ENCODE results near the gene TCF12.

The TCF12 gene

DNA sequence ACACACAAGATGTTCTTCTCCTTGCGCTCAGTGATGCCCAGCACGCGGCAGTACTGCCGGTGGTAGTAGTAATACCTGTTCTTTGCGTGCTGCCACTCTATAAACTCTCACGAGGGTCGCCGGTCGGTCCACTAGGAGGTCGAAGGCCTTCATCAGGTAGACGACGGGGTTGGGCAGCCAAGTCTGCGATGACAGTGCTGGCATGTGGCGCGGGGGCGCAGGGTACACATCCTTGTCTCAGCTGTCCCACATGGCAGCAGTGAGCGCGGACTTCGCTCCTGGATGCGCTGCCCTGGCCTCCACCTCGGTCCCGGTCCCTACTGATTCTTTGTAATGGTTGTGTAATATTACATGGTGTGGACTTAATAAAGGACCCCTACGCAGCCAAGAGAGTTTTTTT is 407.8 kb downstream of the TCF12 start:
- DNase-seq = no peak

GRCh38 chr15:57327985-57328471 is 409.6 kb downstream of the TCF12 start:
- DNase-seq = no peak

- no peak for DNase-seq
These were observed 410.0 kb downstream of the TCF12 start for GRCh38 chr15:57328479-57328878.

GRCh38 chr15:57328897-57329296 is 410.5 kb downstream of the TCF12 start:
- DNase-seq = no peak

DNA sequence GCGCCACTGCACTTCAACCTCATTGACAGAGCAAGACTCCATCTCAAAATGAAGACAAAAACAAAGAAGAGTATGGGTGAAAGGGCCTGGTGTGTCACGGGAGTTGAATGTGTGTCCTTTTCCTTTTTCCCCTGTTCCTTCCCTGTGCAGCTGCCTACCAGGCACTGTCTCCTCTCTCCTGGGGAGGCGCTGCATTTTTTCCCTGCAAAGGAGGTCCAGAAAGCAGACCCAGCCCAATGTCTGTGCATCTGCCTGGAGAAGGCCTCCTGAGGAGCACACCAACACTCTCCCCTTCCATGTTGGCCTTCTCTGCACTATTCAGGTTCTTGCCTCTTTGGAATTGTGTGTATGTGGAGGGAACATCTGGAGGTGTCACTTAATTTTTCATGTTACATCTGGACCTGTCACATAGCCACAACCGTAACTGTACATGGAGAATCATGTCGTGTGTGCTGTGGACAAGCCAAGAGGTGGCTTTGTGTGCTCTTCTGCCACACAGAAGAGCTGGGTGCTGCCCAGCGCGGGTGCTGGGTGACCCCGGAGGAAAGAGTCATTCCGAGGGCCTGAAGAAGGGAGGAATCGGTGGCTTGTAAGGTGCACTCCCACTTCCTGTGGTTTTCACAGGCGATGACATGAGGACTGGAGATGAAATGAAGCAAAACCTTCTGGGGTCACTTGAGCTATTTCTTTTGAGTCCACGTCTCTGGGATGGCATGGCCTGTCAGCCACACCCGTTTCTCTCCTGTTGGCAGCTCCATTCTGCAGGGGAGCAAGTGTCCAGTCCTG is 411.3 kb downstream of the TCF12 start:
- no peak for DNase-seq

GRCh38 chr15:57330619-57331340 is 412.3 kb downstream of the TCF12 start:
- no peak for DNase-seq

- no peak for DNase-seq
These were observed 413.9 kb downstream of the TCF12 start for GRCh38 chr15:57332326-57332725.

DNA sequence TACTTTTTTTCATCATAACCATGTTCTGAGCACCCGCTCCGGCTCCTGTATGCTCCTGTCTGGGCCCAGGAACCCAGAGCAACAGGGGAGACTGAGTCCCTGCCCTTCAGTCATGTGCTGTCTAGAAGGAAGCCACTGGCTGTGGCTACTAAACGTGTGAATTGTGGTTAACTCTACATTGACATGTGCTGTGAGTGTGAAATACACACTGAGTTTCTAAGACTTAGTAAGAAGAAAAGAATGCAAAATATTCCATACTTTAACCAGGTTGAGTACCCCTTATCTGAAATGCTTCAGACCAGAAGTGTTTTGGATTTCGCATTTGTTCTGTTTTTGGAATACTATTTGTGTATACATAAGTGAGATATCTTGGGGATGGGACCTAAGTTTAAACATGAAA is 415.0 kb downstream of the TCF12 start:
- no peak for DNase-seq

GRCh38 chr15:57334257-57334656 is 415.8 kb downstream of the TCF12 start:
- no peak for DNase-seq

GRCh38 chr15:57335293-57335715 is 416.9 kb downstream of the TCF12 start:
- DNase-seq = no peak

DNA sequence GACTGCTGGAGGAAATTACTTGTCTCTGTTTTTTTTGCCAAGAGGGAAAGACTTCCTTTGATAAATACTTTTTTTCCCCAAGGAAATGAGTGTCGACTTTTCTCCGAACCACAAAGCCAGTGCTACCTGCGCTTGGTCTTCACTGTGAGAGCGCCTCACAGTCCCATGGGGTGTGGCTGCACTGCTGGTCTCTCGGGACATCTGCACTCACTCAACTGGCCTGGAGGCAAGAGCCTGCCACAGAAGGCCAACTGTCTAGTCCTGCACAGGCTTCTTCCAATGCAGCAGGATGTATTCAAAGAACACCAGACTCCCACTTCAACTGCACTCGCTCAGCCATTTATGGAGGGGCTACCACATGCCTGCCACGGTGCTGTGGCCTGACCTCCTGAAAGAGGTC is 417.3 kb downstream of the TCF12 start:
- DNase-seq = no peak

DNA sequence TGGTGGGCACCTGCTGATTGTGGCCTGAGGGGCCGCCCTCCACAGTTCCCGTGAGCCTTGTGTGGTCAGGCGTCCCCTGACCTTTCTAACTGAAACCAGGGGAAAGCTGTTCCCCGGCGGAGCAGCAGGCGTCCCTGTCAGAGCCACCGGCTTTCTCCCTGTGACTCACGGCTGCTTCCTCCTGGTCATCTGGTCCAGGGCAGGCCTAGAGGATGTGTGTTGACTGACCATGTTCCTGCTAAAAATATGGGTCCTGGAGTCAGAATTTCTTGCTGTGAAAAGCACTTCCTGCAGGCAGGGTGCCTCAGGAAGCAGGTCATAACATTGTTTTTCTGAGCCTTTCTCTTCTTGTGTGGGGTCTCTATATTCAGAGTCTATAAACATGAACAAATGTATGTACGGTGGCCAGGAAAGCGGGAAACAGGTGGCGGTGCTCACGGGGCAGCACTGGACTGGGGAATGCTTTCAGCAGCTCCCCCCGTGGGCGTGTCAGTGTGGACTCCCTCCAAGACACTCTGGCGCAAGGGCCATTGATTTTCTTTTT is 419.5 kb downstream of the TCF12 start:
- DNase-seq = no peak

- no peak for DNase-seq
These were observed 420.9 kb downstream of the TCF12 start for GRCh38 chr15:57339321-57339720.
